Upper lobe of left lung (tissue), 6 donors: Measurements from ENCODE around the gene RYK. TPM values are rescaled to one million over a fixed set of nuclear protein-coding genes. Genes with fewer than 3 reads are reported as not detected.
"Not testable (repeated sequence)": the region's sequence is repeated elsewhere in the genome, so short reads cannot be mapped to it uniquely, and the experiment has no call there.

ENCODE experiments used
- ATAC-seq, 2 donors: fragments of 200-7000 bp; cut with Tn5 transposase; one replicate each; pipeline ENCODE4 v1.9.1; 2022; ENCODE audit warnings: mild to moderate bottlenecking in 2 of 2, moderate library complexity in 2 of 2; ENCODE audit not compliant: low FRiP score in 2 of 2
- DNase-seq, 2 donors: peaks; one replicate each; pipeline ENCODE4 v3.0.0-alpha.2; 2019 to 2020
- H3K27ac ChIP-seq, 4 donors: fragments of 200-600 bp; sonication (generic); one replicate each; pipeline ENCODE4 v1.5.1; 2016 to 2019
- H3K27me3 ChIP-seq, 4 donors: fragments of 200-600 bp; sonication (generic); one replicate each; pipeline ENCODE4 v1.5.1; 2017 to 2019
- H3K36me3 ChIP-seq, 4 donors: fragments of 200-600 bp; sonication (generic); one replicate each; pipeline ENCODE4 v1.5.1; 2016 to 2019
- H3K4me1 ChIP-seq, 4 donors: fragments of 200-600 bp; sonication (generic); one replicate each; pipeline ENCODE4 v1.5.1; 2018 to 2019
- H3K4me3 ChIP-seq, 4 donors: fragments of 200-600 bp; sonication (generic); one replicate each; pipeline ENCODE4 v1.5.1; 2017 to 2019; ENCODE audit warnings: mild to moderate bottlenecking in 2 of 4, moderate library complexity in 1 of 4
- H3K9me3 ChIP-seq, 4 donors: fragments of 200-600 bp; sonication (generic); one replicate each; pipeline ENCODE4 v1.5.1; 2018 to 2019
- CTCF ChIP-seq, 6 experiments: fragments of 450-650 bp in 4 of 6; fragments of 200-600 bp in 2 of 6; sonication (generic) in 2 of 6; IDR thresholded peaks; one replicate each; pipeline ENCODE4 v1.5.1; 2016 to 2019; ENCODE audit warnings: antibody characterized with exemption in 6 of 6
- EP300 ChIP-seq, 4 donors: sonication (generic); formaldehyde crosslinking; IDR thresholded peaks; one replicate each; pipeline ENCODE4 v1.5.1; 2017; ENCODE audit warnings: antibody characterized with exemption in 4 of 4, control low read depth in 2 of 4
- POLR2A ChIP-seq, 4 donors: fragments of 450-650 bp; IDR thresholded peaks; one replicate each; pipeline ENCODE4 v1.5.1; 2016 to 2017; ENCODE audit warnings: antibody characterized with exemption in 4 of 4, mild to moderate bottlenecking in 2 of 4
- POLR2AphosphoS5 ChIP-seq, 2 donors: sonication (generic); formaldehyde crosslinking; IDR thresholded peaks; one replicate each; pipeline ENCODE4 v1.5.1; 2017; ENCODE audit warnings: antibody characterized with exemption in 2 of 2
- WGBS, 2 donors: methylation state at CpG; one replicate each; pipeline ENCODE4 v1.1.5; 2017 to 2018; 5-methylcytosine and 5-hydroxymethylcytosine counted together
- total RNA-seq, 6 donors: library from RNA; depleted of rRNA in 4 of 6; stranded (reverse); fragments of >200 nt in 4 of 6; gene quantifications; one replicate each; pipeline versions ENCODE4 v1.1.0 to v1.2.1, GENCODE V29; 2016 to 2021
- donor health status: DM: no; HTN: no; CAD: no; lungs with moderate emphysema.
- donor health status: DM: no; HTN: yes; CAD: no; lungs with severe emphysema.

RYK gene
- total RNA-seq, 6 donors from 2014 or later = 14.9 to 105 (median 52.4) TPM

GRCh38 chr3:134276086-134276485 lies 25.4 kb upstream of the RYK start:
- 50 to 59% methylated on average over 3 of the region's 3 CpGs for WGBS, 2 donors

GRCh38 chr3:134275110-134275509 lies 24.5 kb upstream of the RYK start:
- not testable (repeated sequence) for H3K27me3 ChIP-seq, H3K36me3 ChIP-seq, DNase-seq, H3K9me3 ChIP-seq, H3K4me1 ChIP-seq, ATAC-seq, H3K4me3 ChIP-seq, H3K27ac ChIP-seq

More at GRCh38 chr3:134276086-134276485, 25.4 kb upstream of the RYK start:
- no peaks in the 10 kb centered on the region for H3K4me1 ChIP-seq
- H3K9me3 ChIP-seq = no peaks in the 10 kb centered on the region
- TF ChIP-seq EP300 (IDR thresholded peaks at IDR 0.05) = no peak
- no peak for TF ChIP-seq POLR2AphosphoS5 (IDR thresholded peaks at IDR 0.05)
- TF ChIP-seq POLR2A (IDR thresholded peaks at IDR 0.05) = no peak
- no peak overlapping the region for H3K4me3 ChIP-seq
- no peak for DNase-seq
- no peaks in the 10 kb centered on the region for H3K27me3 ChIP-seq
- H3K27ac ChIP-seq = no peak overlapping the region
- ATAC-seq = no peak
- H3K36me3 ChIP-seq = no peaks in the 10 kb centered on the region

- TF ChIP-seq EP300 (IDR thresholded peaks at IDR 0.05) (no peak), POLR2A (IDR thresholded peaks at IDR 0.05) (no peak), POLR2AphosphoS5 (IDR thresholded peaks at IDR 0.05) (no peak), CTCF (IDR thresholded peaks at IDR 0.05) (no peak)
- no peak for DNase-seq
- no peaks in the 10 kb centered on the region for H3K27me3 ChIP-seq
- H3K4me1 ChIP-seq = no peaks in the 10 kb centered on the region
- H3K9me3 ChIP-seq = no peaks in the 10 kb centered on the region
- ATAC-seq = no peak
- no peak overlapping the region for H3K27ac ChIP-seq
- no peaks in the 10 kb centered on the region for H3K36me3 ChIP-seq
- H3K4me3 ChIP-seq = no peak overlapping the region
Measured at GRCh38 chr3:134274571-134274970, 23.9 kb upstream of the RYK start.

GRCh38 chr3:134267996-134268395 lies 17.3 kb upstream of the RYK start:
- Histone ChIP-seq H3K27ac (no peak overlapping the region), H3K4me3 (no peak overlapping the region), H3K27me3 (no peaks in the 10 kb centered on the region), H3K36me3 (no peaks in the 10 kb centered on the region), H3K4me1 (no peaks in the 10 kb centered on the region), H3K9me3 (no peaks in the 10 kb centered on the region)
- WGBS, 2 donors = 81 to 100% methylated on average over 1 of the region's 1 CpG
- DNase-seq = no peak
- no peak for ATAC-seq
- no peak for TF ChIP-seq POLR2AphosphoS5 (IDR thresholded peaks at IDR 0.05)
- TF ChIP-seq CTCF (IDR thresholded peaks at IDR 0.05) = no peak

GRCh38 chr3:134260987-134261386 lies 10.3 kb upstream of the RYK start:
- DNase-seq = no peak
- Histone ChIP-seq H3K9me3 (no peaks in the 10 kb centered on the region), H3K27me3 (no peaks in the 10 kb centered on the region), H3K36me3 (no peaks in the 10 kb centered on the region), H3K4me3 (no peak overlapping the region), H3K4me1 (no peaks in the 10 kb centered on the region), H3K27ac (no peak overlapping the region)
- 20 to 25% methylated on average over 1 of the region's 1 CpG for WGBS, 2 donors
- TF ChIP-seq CTCF (IDR thresholded peaks at IDR 0.05) (no peak), POLR2A (IDR thresholded peaks at IDR 0.05) (no peak), POLR2AphosphoS5 (IDR thresholded peaks at IDR 0.05) (no peak), EP300 (IDR thresholded peaks at IDR 0.05) (no peak)
- no peak for ATAC-seq

- H3K27me3 ChIP-seq = no peaks in the 10 kb centered on the region
- H3K36me3 ChIP-seq = no peaks in the 10 kb centered on the region
- no peak overlapping the region for H3K4me3 ChIP-seq
- 78 to 87% methylated on average over 4 of the region's 4 CpGs for WGBS, 2 donors
- H3K9me3 ChIP-seq = no peaks in the 10 kb centered on the region
- ATAC-seq (no peak), DNase-seq (no peak)
- TF ChIP-seq POLR2AphosphoS5 (IDR thresholded peaks at IDR 0.05) (no peak), POLR2A (IDR thresholded peaks at IDR 0.05) (no peak), CTCF (IDR thresholded peaks at IDR 0.05) (no peak), EP300 (IDR thresholded peaks at IDR 0.05) (no peak)
- H3K27ac ChIP-seq = no peak overlapping the region
- no peaks in the 10 kb centered on the region for H3K4me1 ChIP-seq
Measured at GRCh38 chr3:134258761-134259347, 8.2 kb upstream of the RYK start.
